K562 (cell line): ENCODE results near the gene CPED1. TPM values are rescaled to one million over a fixed set of nuclear protein-coding genes. Genes with fewer than 3 reads are reported as not detected.

Source experiments
- CBX3 ChIP-seq, 2 experiments: IDR thresholded peaks; 1 replicate in 1 of 2; 2 replicates in 1 of 2; pipeline ENCODE4 v1.6.1; 2012; ENCODE audit warnings: inconsistent platforms in 2 of 2, low read length in 2 of 2, borderline replicate concordance in 1 of 2, control low read depth in 1 of 2
- EP300 ChIP-seq: IDR thresholded peaks from 2 replicates; pipeline ENCODE4 v1.6.1; 2012; ENCODE audit warnings: low read length, improper control_type of control experiment
- EZH2 ChIP-seq: IDR thresholded peaks from 2 replicates; pipeline ENCODE4 v1.6.1; 2012; ENCODE audit warnings: low read depth, mild to moderate bottlenecking, inconsistent platforms, low read length, borderline replicate concordance
- FOSL1 ChIP-seq: fragments of 200-800 bp; sonication (Bioruptor generic); conservative IDR thresholded peaks from 2 replicates; pipeline ENCODE4 v1.6.1; 2016; ENCODE audit warnings: missing genetic modification characterization, missing compliant biosample characterization
- FOXK2 ChIP-seq, 2 experiments: fragments of 450-650 bp; IDR thresholded peaks in 1 of 2; conservative IDR thresholded peaks in 1 of 2; 2 replicates each; pipeline ENCODE4 v1.6.1; 2016; ENCODE audit warnings: low read depth in 2 of 2, mild to moderate bottlenecking in 1 of 2
- FOXM1 ChIP-seq, 2 experiments: fragments of 450-650 bp in 1 of 2; sonication (generic) in 1 of 2; formaldehyde crosslinking in 1 of 2; IDR thresholded peaks; 2 replicates each; pipeline versions ENCODE4 v1.6.1 to v1.9.0; 2017 to 2022; ENCODE audit warnings: low read depth in 2 of 2, mild to moderate bottlenecking in 2 of 2, missing genetic modification reagents in 1 of 2, moderate library complexity in 1 of 2
- GATAD2A ChIP-seq: fragments of 450-650 bp; IDR thresholded peaks from 2 replicates; pipeline ENCODE4 v1.6.1; 2017
- HDAC1 ChIP-seq, 2 experiments: fragments of 450-650 bp; IDR thresholded peaks; 2 replicates each; pipeline ENCODE4 v1.6.1; 2016 to 2017; ENCODE audit warnings: inconsistent platforms in 1 of 2, mild to moderate bottlenecking in 1 of 2, moderate library complexity in 1 of 2
- MAFK ChIP-seq: IDR thresholded peaks from 2 replicates; pipeline ENCODE4 v1.6.1; 2011; ENCODE audit warnings: low read length, improper control_type of control experiment
- MCM3 ChIP-seq: fragments of 450-650 bp; IDR thresholded peaks from 2 replicates; pipeline ENCODE4 v1.6.1; 2016
- MEF2A ChIP-seq: IDR thresholded peaks from 2 replicates; pipeline ENCODE4 v1.6.1; 2011; ENCODE audit warnings: low read depth, mild to moderate bottlenecking, low read length, moderate library complexity; ENCODE audit not compliant: control insufficient read depth
- PCBP2 ChIP-seq: fragments of 200-400 bp; formaldehyde crosslinking; IDR thresholded peaks from 2 replicates; pipeline ENCODE4 v1.6.1; 2018; ENCODE audit warnings: low read length, low read depth, mild to moderate bottlenecking, moderate library complexity; ENCODE audit not compliant: poor library complexity, severe bottlenecking
- PHTF2 ChIP-seq: fragments of 250-450 bp; sonication (Bioruptor Pico); IDR thresholded peaks from 2 replicates; pipeline ENCODE4 v1.5.0; 2021; ENCODE audit warnings: mild to moderate bottlenecking
- RBM14 ChIP-seq: fragments of 200-400 bp; formaldehyde crosslinking; IDR thresholded peaks from 2 replicates; pipeline ENCODE4 v1.6.1; 2018; ENCODE audit warnings: low read depth, mild to moderate bottlenecking, low read length, moderate library complexity, borderline replicate concordance; ENCODE audit not compliant: insufficient read depth
- SAFB2 ChIP-seq: fragments of 200-400 bp; formaldehyde crosslinking; IDR thresholded peaks from 2 replicates; pipeline ENCODE4 v1.6.1; 2018; ENCODE audit warnings: borderline replicate concordance, low read length, low read depth, moderate library complexity; ENCODE audit not compliant: severe bottlenecking
- STAT5B ChIP-seq: fragments of 250-450 bp; sonication (Bioruptor Pico); IDR thresholded peaks from 2 replicates; pipeline ENCODE4 v1.8.0; 2021; ENCODE audit warnings: mild to moderate bottlenecking, inconsistent platforms
- ZNF124 ChIP-seq: sonication (generic); formaldehyde crosslinking; IDR thresholded peaks from 2 replicates; pipeline ENCODE4 v1.8.1; 2022; ENCODE audit warnings: missing genetic modification reagents
- ZNF239 ChIP-seq: fragments of 250-450 bp; sonication (Bioruptor Pico); IDR thresholded peaks from 2 replicates; pipeline ENCODE4 v1.4.0; 2020; ENCODE audit warnings: mild to moderate bottlenecking
- ZNF282 ChIP-seq: sonication (generic); formaldehyde crosslinking; IDR thresholded peaks from 2 replicates; pipeline ENCODE4 v1.8.1; 2023; ENCODE audit warnings: missing genetic modification reagents
- polyA plus RNA-seq, 8 experiments: library from polyadenylated mRNA; depleted of rRNA in 4 of 8; stranded (reverse) in 5 of 8; unstranded in 3 of 8; fragments of >200 nt; fragmentation: Nextera tagmentation in 2 of 8; fragmentation: Illumina TruSeq in 1 of 8; extraction: Ambion mirVana in 2 of 8; extraction: Trizol in 1 of 8; gene quantifications; 2 replicates each; pipeline versions ENCODE4 v1.2.1 to v1.2.3, GENCODE V29; 2011 to 2014; ENCODE audit warnings: inconsistent platforms in 1 of 8, missing spikeins in 1 of 8
- total RNA-seq, 7 experiments: library from RNA; depleted of rRNA in 6 of 7; stranded (reverse); fragments of >200 nt in 6 of 7; fragmentation: Illumina TruSeq in 2 of 7; extraction: Trizol in 2 of 7; gene quantifications; 2 replicates each; pipeline versions ENCODE4 v1.2.1 to v1.2.3, GENCODE V29; 2011 to 2021; ENCODE audit warnings: low replicate concordance in 1 of 7
- TF ChIP-seq, protein P1 (sequence below): fragments of 450-650 bp; conservative IDR thresholded peaks from 2 replicates; pipeline ENCODE4 v1.6.1; 2016; ENCODE audit warnings: missing genetic modification characterization, low read depth, mild to moderate bottlenecking, control low read depth, missing compliant biosample characterization
- TF ChIP-seq, protein P2 (sequence below): fragments of 250-450 bp; sonication (Bioruptor Pico); IDR thresholded peaks from 2 replicates; pipeline ENCODE4 v1.5.0; 2021
- TF ChIP-seq, protein P3 (sequence below): fragments of 450-650 bp; IDR thresholded peaks from one replicate; pipeline ENCODE4 v1.6.1; 2018; ENCODE audit warnings: mild to moderate bottlenecking, moderate library complexity; ENCODE audit not compliant: partially characterized antibody
- TF ChIP-seq, protein P4 (sequence below): fragments of 200-800 bp; sonication (Bioruptor generic); IDR thresholded peaks from 2 replicates; pipeline ENCODE4 v1.6.1; 2017; ENCODE audit warnings: missing genetic modification characterization, missing compliant biosample characterization

The CPED1 gene
- total and polyA plus RNA-seq, 9 of the 15 experiments (the other 6 are each of a cell fraction or from before 2014, with no cell fraction given) = 195 to 393 (median 290) TPM

DNA sequence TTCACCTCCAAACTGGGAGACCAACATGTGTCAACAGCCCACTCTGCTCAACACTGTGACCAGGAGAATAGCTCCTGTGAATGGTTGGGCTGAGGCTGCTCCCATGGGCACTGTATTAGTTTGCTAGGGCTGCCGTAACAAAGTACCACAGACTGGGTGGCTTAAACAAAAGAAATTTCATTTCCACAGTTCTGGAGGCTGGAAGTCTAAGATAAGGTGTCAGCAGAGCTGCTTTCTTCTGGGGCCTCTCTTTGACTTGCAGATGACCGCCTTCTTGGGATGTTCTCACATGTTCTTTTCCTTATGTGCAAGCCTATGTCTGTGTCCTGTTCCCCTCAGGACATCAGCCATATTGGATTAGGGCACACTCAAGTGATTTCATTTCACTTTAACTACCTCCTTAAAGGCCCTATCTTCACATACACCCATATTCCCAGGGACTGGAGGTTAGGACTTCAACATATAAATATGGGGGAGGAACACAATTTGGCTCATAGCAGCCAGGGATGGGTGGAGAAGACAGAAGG, 90.3 kb downstream of the CPED1 start (continued):
- TF ChIP-seq, protein P1, sequence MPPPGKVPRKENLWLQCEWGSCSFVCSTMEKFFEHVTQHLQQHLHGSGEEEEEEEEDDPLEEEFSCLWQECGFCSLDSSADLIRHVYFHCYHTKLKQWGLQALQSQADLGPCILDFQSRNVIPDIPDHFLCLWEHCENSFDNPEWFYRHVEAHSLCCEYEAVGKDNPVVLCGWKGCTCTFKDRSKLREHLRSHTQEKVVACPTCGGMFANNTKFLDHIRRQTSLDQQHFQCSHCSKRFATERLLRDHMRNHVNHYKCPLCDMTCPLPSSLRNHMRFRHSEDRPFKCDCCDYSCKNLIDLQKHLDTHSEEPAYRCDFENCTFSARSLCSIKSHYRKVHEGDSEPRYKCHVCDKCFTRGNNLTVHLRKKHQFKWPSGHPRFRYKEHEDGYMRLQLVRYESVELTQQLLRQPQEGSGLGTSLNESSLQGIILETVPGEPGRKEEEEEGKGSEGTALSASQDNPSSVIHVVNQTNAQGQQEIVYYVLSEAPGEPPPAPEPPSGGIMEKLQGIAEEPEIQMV (tag) = no peak
- TF ChIP-seq FOXK2 (conservative IDR thresholded peaks at IDR 0.05 in 1 of 2, IDR thresholded peaks at IDR 0.05 in 1 of 2; ENCODE audit: low read depth in 2 of 2) (peak in 1 of 2 experiments; percentile 34; a peak in 1 of 4 replicates), PCBP2 (no peak), STAT5B (CRISPR knock-in tag) (no peak), EP300 (no peak; the same call in 1 of the 2 replicates), MEF2A (no peak), ZNF124 (CRISPR knock-in tag) (no peak), ZNF239 (peak; percentile 15; the same call in 1 of the 2 replicates), EZH2 (no peak), PHTF2 (CRISPR knock-in tag) (no peak), MCM3 (no peak), CBX3 (IDR thresholded peaks at IDR 0.05; ENCODE audit: borderline replicate concordance in 1 of 2, low read length in 2 of 2) (no peak; a peak in 1 of 3 replicates), MAFK (no peak), FOXM1 (IDR thresholded peaks at IDR 0.05; ENCODE audit: low read depth) (no peak), FOXM1 (CRISPR knock-in tag; IDR thresholded peaks at IDR 0.05; ENCODE audit: low read depth) (no peak), FOSL1 (no peak), SAFB2 (no peak), GATAD2A (no peak), HDAC1 (IDR thresholded peaks at IDR 0.05) (peak in 1 of 2 experiments; percentile 68; a peak in 3 of 4 replicates), ZNF282 (CRISPR knock-in tag) (no peak), RBM14 (no peak)
- TF ChIP-seq, protein P2, sequence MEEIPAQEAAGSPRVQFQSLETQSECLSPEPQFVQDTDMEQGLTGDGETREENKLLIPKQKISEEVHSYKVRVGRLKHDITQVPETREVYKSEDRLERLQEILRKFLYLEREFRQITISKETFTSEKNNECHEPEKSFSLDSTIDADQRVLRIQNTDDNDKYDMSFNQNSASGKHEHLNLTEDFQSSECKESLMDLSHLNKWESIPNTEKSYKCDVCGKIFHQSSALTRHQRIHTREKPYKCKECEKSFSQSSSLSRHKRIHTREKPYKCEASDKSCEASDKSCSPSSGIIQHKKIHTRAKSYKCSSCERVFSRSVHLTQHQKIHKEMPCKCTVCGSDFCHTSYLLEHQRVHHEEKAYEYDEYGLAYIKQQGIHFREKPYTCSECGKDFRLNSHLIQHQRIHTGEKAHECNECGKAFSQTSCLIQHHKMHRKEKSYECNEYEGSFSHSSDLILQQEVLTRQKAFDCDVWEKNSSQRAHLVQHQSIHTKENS (CRISPR knock-in tag) = no peak
- TF ChIP-seq, protein P3, sequence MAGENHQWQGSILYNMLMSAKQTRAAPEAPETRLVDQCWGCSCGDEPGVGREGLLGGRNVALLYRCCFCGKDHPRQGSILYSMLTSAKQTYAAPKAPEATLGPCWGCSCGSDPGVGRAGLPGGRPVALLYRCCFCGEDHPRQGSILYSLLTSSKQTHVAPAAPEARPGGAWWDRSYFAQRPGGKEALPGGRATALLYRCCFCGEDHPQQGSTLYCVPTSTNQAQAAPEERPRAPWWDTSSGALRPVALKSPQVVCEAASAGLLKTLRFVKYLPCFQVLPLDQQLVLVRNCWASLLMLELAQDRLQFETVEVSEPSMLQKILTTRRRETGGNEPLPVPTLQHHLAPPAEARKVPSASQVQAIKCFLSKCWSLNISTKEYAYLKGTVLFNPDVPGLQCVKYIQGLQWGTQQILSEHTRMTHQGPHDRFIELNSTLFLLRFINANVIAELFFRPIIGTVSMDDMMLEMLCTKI = no peak
- TF ChIP-seq, protein P4, sequence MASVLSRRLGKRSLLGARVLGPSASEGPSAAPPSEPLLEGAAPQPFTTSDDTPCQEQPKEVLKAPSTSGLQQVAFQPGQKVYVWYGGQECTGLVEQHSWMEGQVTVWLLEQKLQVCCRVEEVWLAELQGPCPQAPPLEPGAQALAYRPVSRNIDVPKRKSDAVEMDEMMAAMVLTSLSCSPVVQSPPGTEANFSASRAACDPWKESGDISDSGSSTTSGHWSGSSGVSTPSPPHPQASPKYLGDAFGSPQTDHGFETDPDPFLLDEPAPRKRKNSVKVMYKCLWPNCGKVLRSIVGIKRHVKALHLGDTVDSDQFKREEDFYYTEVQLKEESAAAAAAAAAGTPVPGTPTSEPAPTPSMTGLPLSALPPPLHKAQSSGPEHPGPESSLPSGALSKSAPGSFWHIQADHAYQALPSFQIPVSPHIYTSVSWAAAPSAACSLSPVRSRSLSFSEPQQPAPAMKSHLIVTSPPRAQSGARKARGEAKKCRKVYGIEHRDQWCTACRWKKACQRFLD (CRISPR knock-in tag) = peak; percentile 55; the same call in 1 of the 2 replicates
